SK-N-SH treated with all-trans-retinoic acid at 6 μM for 48 hours (cell line): ENCODE results near the gene OR51A4.

Experiments
- ARNTL ChIP-seq: fragments of 450-650 bp; formaldehyde crosslinking; IDR thresholded peaks from 2 replicates; pipeline ENCODE4 v1.5.0; 2020; ENCODE audit warnings: low read depth, mild to moderate bottlenecking, moderate library complexity, borderline replicate concordance
- GLIS3 ChIP-seq: fragments of 250-450 bp; sonication (Bioruptor Pico); IDR thresholded peaks from 2 replicates; pipeline ENCODE4 v1.5.0; 2020; ENCODE audit warnings: mild to moderate bottlenecking, moderate library complexity
- POU6F1 ChIP-seq: fragments of 250-450 bp; sonication (Bioruptor Pico); IDR thresholded peaks from 2 replicates; pipeline ENCODE4 v1.8.0; 2021; ENCODE audit warnings: low read depth, mild to moderate bottlenecking, moderate library complexity, borderline replicate concordance
- PPARA ChIP-seq: fragments of 250-450 bp; sonication (Bioruptor Pico); IDR thresholded peaks from 2 replicates; pipeline ENCODE4 v1.5.0; 2020; ENCODE audit warnings: mild to moderate bottlenecking, borderline replicate concordance
- RARB ChIP-seq: fragments of 250-450 bp; sonication (Bioruptor Pico); IDR thresholded peaks from 2 replicates; pipeline ENCODE4 v1.8.0; 2021; ENCODE audit warnings: mild to moderate bottlenecking, moderate library complexity
- TOX ChIP-seq: fragments of 250-450 bp; sonication (Bioruptor Pico); IDR thresholded peaks from 2 replicates; pipeline ENCODE4 v1.8.0; 2021; ENCODE audit warnings: mild to moderate bottlenecking, moderate library complexity, borderline replicate concordance
- ZC3H10 ChIP-seq: fragments of 250-450 bp; sonication (Bioruptor Pico); IDR thresholded peaks from 2 replicates; pipeline ENCODE4 v1.5.1; 2021; ENCODE audit warnings: mild to moderate bottlenecking, moderate library complexity
- ZNF70 ChIP-seq: fragments of 450-650 bp; formaldehyde crosslinking; IDR thresholded peaks from 2 replicates; pipeline ENCODE4 v1.5.0; 2020; ENCODE audit warnings: mild to moderate bottlenecking, moderate library complexity
- TF ChIP-seq, protein P1 (sequence below): fragments of 250-450 bp; sonication (Bioruptor Pico); IDR thresholded peaks from 2 replicates; pipeline ENCODE4 v1.8.0; 2020; ENCODE audit warnings: mild to moderate bottlenecking, moderate library complexity, borderline replicate concordance

DNA sequence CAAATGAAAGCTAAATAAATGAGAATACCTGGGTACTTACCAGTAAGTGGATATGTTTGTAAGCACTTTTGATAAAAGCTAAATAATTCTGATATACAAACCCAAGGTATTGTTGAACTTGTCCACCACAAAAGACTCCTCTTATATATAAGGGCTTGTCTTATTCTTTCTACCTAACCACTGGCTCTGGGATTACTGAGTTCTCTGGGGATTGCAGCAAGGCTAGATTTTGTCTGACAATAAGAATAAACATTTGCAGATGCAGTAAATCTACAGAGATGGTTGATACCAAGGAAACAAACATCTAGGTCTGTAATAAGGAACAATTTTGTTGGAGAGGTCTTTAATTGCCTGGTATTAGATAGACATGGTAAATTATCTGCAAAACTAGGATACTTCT is at the start of gene OR51A4:
- TF ChIP-seq ZC3H10 (CRISPR knock-in tag) (no peak), RARB (CRISPR knock-in tag) (no peak), GLIS3 (CRISPR knock-in tag) (no peak), ZNF70 (no peak), POU6F1 (CRISPR knock-in tag) (no peak), PPARA (CRISPR knock-in tag) (no peak), ARNTL (CRISPR knock-in tag) (no peak), TOX (CRISPR knock-in tag) (no peak)
- TF ChIP-seq, protein P1, sequence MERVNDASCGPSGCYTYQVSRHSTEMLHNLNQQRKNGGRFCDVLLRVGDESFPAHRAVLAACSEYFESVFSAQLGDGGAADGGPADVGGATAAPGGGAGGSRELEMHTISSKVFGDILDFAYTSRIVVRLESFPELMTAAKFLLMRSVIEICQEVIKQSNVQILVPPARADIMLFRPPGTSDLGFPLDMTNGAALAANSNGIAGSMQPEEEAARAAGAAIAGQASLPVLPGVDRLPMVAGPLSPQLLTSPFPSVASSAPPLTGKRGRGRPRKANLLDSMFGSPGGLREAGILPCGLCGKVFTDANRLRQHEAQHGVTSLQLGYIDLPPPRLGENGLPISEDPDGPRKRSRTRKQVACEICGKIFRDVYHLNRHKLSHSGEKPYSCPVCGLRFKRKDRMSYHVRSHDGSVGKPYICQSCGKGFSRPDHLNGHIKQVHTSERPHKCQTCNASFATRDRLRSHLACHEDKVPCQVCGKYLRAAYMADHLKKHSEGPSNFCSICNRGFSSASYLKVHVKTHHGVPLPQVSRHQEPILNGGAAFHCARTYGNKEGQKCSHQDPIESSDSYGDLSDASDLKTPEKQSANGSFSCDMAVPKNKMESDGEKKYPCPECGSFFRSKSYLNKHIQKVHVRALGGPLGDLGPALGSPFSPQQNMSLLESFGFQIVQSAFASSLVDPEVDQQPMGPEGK (CRISPR knock-in tag), result no peak
